ENCODE data around the gene ANO10.

GRCh38 chr3:43618142-43618541 is 3.7 kb downstream of the ANO10 start:
- TF ChIP-seq, protein P1, sequence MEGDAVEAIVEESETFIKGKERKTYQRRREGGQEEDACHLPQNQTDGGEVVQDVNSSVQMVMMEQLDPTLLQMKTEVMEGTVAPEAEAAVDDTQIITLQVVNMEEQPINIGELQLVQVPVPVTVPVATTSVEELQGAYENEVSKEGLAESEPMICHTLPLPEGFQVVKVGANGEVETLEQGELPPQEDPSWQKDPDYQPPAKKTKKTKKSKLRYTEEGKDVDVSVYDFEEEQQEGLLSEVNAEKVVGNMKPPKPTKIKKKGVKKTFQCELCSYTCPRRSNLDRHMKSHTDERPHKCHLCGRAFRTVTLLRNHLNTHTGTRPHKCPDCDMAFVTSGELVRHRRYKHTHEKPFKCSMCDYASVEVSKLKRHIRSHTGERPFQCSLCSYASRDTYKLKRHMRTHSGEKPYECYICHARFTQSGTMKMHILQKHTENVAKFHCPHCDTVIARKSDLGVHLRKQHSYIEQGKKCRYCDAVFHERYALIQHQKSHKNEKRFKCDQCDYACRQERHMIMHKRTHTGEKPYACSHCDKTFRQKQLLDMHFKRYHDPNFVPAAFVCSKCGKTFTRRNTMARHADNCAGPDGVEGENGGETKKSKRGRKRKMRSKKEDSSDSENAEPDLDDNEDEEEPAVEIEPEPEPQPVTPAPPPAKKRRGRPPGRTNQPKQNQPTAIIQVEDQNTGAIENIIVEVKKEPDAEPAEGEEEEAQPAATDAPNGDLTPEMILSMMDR (IDR thresholded peaks at IDR 0.05; ENCODE audit: borderline replicate concordance, extremely low read depth, low read length, poor library complexity, severe bottlenecking), result no peak
- TF ChIP-seq EZH2 (IDR thresholded peaks at IDR 0.05; ENCODE audit: borderline replicate concordance, low read depth, low read length, severe bottlenecking), result no peak

All from DND-41 (cell line).